Hematopoietic multipotent progenitor cell treated with erythropoietin and hydrocortisone succinate and interleukin-3 and kit ligand, for 4 days (in vitro differentiated cells): ENCODE data around the gene CLEC18B.
"Not testable (repeated sequence)": the region's sequence is repeated elsewhere in the genome, so short reads cannot be mapped to it uniquely, and the experiment has no call there.

ENCODE experiments used
- DNase-seq: peaks from one replicate; pipeline ENCODE4 v3.0.0-alpha.2; 2015

Gene CLEC18B

DNA sequence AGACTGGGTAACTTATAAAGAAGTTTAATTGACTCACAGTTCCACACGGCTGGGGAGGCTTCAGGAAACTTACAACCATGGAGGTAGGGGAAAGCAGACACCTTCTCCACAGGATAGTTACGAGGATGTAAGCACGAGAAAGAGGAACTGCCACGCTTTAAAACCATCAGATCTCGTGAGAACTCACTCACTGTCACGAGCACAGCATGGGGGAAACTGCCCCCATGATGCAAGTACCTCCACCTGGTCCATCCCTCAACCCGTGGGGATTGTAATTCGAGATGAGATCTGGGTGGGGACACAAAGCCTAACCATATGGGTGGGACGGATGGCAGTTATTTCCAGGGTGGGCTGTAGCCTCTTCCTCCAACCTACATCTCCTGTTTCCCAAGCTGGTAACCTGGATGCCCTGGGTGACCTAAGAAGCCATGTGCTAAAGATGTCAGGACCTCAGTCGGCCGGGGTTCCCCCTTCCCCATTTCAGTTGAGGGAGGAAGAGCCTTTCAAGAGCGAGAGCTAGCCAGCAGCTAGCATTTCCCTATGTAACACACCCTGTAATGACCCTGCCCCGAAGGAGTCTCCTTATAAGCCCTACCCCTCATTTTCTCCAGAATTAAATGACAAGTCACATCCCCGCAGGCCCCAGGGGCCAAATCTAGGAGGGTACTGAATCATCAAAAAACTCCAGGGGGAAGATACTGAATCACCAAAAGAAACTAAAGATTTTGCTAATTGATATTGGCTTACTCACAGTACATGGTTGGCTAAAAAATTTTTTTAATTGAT lies 16.9 kb downstream of the CLEC18B start:
- not testable (repeated sequence) for DNase-seq

DNA sequence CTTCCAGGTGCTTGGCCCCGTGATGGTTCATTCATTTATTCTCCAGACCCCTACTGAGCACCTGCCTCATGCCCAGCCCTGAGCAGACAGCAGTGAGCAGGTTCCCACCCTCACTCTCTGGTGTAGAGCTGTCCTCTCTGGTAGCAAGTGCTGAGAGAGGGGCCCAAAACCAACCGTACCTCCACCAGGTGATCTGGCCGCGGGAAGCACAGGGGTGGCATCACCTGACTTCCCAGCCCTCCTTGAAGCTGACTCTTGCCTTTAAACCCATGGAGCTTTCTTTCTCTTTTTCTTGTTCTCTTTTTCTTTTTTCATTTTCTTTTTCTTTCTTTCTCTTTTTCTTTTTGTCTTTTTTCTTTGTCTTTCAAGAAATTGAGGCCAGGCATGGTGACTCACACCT lies 21.0 kb downstream of the CLEC18B start:
- not testable (repeated sequence) for DNase-seq

GRCh38 chr16:74398212-74398895 lies 22.9 kb downstream of the CLEC18B start:
- peak; percentile 4 for DNase-seq

DNA sequence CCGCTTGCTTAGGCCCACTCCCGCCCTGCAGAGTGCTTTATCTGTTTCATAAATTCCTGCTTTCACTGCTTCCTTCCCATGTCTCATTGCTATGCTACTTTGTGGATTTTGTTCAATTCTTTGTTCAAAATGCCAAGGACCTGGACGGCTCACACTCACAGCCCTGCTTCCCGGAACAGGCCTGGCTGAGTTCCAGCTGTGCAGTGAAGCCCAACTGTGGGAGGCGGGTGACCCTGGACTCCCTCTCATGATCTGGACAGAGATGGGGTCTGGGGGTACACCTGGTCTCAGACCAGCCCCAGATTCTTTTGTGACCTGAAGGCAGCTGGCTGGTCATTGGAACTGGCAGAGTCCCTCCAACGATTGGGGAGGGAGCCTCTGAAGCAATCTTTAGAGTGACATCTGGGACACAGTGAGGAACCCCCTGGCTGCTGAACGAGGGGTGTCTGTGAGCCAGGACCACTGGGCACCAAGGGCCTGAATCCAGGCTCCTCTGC lies 24.7 kb downstream of the CLEC18B start:
- peak; percentile 38 for DNase-seq

DNA sequence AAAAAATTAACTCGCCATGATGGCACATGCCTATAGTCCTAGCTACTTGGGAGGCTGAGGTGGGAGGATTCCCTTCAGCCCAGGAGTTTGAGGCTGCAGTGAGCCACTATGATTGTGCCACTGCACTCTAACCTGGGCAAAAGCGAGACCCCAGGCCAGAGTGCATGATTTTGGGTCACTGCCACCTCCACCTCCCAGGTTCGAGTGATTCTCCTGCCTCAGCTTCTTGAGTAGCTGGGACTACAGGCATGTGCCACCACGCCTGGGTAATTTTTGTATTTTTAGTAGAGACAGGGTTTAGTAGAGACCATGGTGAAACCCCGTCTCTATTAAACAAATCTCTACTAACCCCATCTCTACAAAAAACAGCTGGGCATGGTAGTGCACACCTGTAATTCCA lies 26.7 kb downstream of the CLEC18B start:
- not testable (repeated sequence) for DNase-seq

DNA sequence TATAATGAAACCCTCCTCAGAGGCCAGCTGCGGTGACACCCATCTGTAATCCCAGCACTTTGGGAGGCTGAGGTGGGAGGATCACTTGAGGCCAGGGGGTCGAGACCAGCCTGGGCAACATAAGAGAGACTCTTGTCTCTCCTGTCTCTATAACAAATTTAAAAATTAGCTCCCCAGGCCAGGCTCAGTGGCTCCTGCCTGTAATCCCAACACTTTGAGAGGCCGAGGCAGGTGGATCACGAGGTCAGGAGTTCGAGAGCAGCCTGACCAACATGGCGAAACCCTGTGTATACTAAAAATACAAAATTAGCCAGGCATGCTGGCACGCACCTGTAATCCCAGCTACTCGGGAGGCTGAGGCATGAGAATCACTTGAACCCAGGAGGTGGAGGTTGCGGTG lies 27.1 kb downstream of the CLEC18B start:
- DNase-seq, result not testable (repeated sequence)

GRCh38 chr16:74391454-74392050 lies 29.7 kb downstream of the CLEC18B start:
- not testable (repeated sequence) for DNase-seq

- DNase-seq, result peak; percentile 89
These were observed 38.8 kb downstream of the CLEC18B start for GRCh38 chr16:74382339-74383034.

DNA sequence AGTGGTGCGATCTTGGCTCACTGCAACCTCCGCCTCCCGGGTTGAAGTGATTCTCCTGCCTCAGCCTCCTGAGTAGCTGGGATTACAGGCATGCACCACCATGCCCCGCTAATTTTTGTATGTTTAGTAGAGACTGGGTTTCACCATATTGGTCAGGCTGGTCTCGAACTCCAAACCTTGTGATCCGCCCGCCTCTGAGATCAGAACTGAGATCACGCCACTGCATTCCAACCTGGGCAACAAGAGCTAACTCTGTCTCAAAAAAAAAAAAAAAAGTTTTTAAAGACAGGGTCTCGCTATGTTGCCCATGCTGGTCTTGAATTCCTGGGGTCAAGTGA lies 47.5 kb downstream of the CLEC18B start:
- DNase-seq, result not testable (repeated sequence)

- no peak for DNase-seq
These were observed 48.1 kb downstream of the CLEC18B start for GRCh38 chr16:74372953-74373846.

- DNase-seq, result no peak
These were observed 48.9 kb downstream of the CLEC18B start for GRCh38 chr16:74372369-74372768.

DNA sequence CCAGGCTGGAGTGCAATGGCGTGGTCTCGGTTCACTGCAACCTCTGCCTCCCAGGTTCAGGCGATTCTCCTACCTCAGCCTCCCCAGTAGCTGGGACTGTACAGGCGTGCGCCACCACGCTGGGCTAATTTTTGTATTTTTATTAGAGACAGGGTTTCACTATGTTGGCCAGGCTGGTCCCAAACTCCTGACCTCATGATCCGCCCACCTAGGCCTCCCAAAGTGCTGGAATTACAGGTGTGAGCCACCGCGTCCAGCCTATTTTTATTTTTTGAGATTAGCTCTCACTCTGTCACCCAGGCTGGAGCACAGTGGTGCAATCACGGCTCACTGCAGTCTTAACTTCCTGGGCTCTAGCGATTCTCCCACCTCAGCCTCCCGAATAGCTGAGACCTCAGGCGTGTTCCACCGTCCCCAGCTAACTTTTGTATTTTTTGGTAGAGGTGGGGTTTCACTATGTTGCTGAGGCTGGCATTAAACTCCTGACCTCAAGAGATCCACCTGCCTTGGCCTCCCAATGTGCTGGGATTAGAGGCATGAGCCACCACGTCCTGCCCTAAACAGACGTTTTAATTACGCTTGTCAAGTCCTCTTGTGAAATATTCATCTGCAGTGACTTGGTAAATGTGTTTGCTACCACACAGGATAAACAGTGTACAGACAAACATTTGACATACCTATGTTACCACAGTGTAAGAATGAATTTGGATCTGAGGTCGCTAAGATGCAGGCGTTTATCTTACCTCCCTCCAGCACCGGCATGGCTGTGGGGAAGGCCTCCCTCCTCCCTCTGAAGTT lies 50.7 kb downstream of the CLEC18B start:
- DNase-seq, result not testable (repeated sequence)

- DNase-seq, result peak; percentile 98
These were observed 53.0 kb downstream of the CLEC18B start for GRCh38 chr16:74368002-74368911.

DNA sequence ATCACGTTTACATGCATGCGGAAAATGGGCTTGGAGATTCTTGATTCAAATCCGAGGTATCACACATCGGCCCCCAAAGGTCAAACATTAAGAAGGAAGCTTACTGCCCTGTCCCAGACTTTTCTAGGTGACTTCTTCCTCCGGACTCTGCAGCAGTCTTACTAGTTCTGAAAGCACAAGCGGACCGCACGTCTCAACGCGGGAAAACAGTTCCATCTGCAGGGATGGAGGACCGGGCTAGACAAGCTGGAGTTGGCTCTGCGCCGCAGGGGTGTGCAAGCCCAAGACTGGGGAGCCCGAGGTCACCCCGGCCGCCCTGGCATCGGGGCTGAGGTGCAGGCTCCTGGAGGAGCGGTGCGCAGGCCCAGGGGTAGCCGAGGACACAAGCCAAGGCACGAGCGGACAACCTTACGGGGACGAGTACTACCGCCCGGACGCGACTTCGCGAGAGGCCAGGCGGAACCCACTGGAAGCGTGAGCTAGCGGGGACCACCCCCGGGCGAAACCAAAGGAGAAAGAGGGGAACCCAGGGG lies 53.7 kb downstream of the CLEC18B start:
- not testable (repeated sequence) for DNase-seq

DNA sequence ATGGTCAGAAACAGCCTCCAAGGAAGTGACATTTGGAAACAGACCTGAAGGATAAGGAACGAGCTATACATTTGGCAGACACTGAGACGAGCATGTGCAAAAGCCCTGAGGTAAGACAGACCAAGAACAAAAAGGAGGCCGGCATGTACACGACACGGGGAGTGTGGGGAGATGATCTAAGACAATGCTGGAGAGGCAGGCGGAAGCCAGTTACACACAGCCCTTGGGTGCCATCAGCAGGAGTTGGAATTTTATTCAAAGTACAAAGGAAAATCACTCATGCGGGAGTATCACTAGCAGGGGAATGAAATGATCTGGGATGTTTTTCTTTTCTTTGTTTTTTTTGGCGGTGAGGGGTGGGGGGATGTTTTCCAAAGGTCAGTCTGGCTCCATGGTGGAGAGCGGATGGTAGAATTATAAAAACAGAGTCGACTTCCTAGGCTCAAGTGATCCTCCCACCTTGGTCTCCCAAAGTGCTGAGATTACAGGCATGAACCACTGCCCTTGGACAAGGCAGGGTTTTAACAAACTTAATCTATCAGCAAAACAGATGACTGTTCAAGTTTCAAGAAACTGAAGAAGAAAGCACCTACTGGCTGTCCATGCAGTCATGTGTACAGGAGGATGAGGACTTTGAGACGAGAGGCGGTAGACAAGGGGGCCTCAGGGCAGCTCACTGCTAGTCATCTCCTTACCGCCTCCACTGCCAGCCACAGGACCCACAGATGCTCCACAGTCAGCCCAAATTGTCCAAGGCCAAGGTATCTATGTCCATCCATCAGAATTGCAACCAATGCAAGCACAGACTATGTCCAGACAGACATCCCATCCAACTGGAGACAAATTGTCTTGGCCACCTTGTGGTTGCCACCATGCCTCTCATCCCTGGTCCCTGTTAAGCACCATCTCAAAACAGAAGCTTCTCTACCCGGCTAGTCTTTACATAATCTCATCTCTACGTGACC lies 59.4 kb downstream of the CLEC18B start:
- not testable (repeated sequence) for DNase-seq
